HCT116 (cell line): Measurements from ENCODE around the gene ALLC. TPM values are rescaled to one million over a fixed set of nuclear protein-coding genes. Genes with fewer than 3 reads are reported as not detected.

Source experiments
- ATAC-seq: fragments of 200-7000 bp; cut with Tn5 transposase; 2 replicates; pipeline ENCODE4 v1.9.1; 2020; ENCODE audit warnings: mild to moderate bottlenecking, moderate library complexity
- BruUV-seq: library from RNA; stranded (reverse); fragments of 400-500 nt; replicated peaks from 2 replicates; lab custom pipeline; 2021; lab: Mats Ljungman, UMichigan
- CTCF ChIA-PET: fragments of 300-600 bp; sonication (Branson Sonifier 250); formaldehyde crosslinking; loops from one replicate; lab custom pipeline; 2021; ENCODE audit warnings: antibody characterized with exemption; lab: Charles Lee
- POLR2A ChIA-PET: fragments of 300-600, 350-600 bp; sonication (Branson Sonifier 250); formaldehyde crosslinking; loops from one replicate; lab custom pipeline; 2021; ENCODE audit warnings: antibody characterized with exemption; lab: Charles Lee
- RAD21 ChIA-PET, 2 experiments: fragments of 300-600 bp; sonication (Branson Sonifier 250); formaldehyde crosslinking; loops; one replicate each; lab custom pipeline; 2023; ENCODE audit warnings: low total read pairs in 2 of 2; ENCODE audit not compliant: uncharacterized antibody in 2 of 2, unreplicated experiment in 2 of 2, low non-redundant PET in 1 of 2; lab: Charles Lee
- DNase-seq: peaks from one replicate; pipeline ENCODE4 v3.0.0-alpha.2; 2010; ENCODE audit warnings: low read depth, low spot score
- H2AFZ ChIP-seq: fragments of 200-600 bp; shearing (Covaris generic), sonication (generic); 2 replicates; pipeline ENCODE4 v1.6.1; 2017; ENCODE audit warnings: low read depth, mixed run types, mixed read lengths, antibody characterized with exemption, low read length; ENCODE audit not compliant: poor library complexity, severe bottlenecking
- H3K27ac ChIP-seq: 2 replicates; pipeline ENCODE4 v1.5.1; 2012; ENCODE audit warnings: low read depth, low read length
- H3K27me3 ChIP-seq: fragments of 200-600 bp; sonication (generic); 2 replicates; pipeline ENCODE4 v1.6.1; 2016; ENCODE audit warnings: mixed run types, low read length, mixed read lengths; ENCODE audit not compliant: insufficient read depth
- H3K36me3 ChIP-seq, 2 experiments: fragments of 200-500 bp in 1 of 2; fragments of 200-600 bp in 1 of 2; sonication (Bioruptor generic) in 1 of 2; sonication (generic) in 1 of 2; 2 replicates each; pipeline versions ENCODE4 v1.5.1 to v1.6.1; 2014 to 2016; ENCODE audit warnings: low read length in 2 of 2, inconsistent platforms in 1 of 2, mixed read lengths in 1 of 2, mixed run types in 1 of 2; ENCODE audit not compliant: insufficient read depth in 2 of 2, control insufficient read depth in 1 of 2
- H3K4me1 ChIP-seq, 2 experiments: fragments of 200-600 bp in 1 of 2; sonication (generic) in 1 of 2; 2 replicates each; pipeline versions ENCODE4 v1.5.1 to v1.6.1; 2012 to 2017; ENCODE audit warnings: low read length in 2 of 2, inconsistent platforms in 1 of 2, mild to moderate bottlenecking in 1 of 2, mixed read lengths in 1 of 2, mixed run types in 1 of 2, moderate library complexity in 1 of 2; ENCODE audit not compliant: insufficient read depth in 2 of 2, control insufficient read depth in 1 of 2
- H3K4me2 ChIP-seq: fragments of 200-600 bp; sonication (generic); 2 replicates; pipeline ENCODE4 v1.6.1; 2017; ENCODE audit warnings: mixed run types, low read length, mixed read lengths
- H3K4me3 ChIP-seq, 2 experiments: fragments of 200-600 bp in 1 of 2; sonication (generic) in 1 of 2; replicated peaks in 1 of 2; 2 replicates each; pipeline ENCODE4 v1.5.1; 2011 to 2016; ENCODE audit warnings: low read length in 2 of 2, control low read depth in 1 of 2, low read depth in 1 of 2, mild to moderate bottlenecking in 1 of 2, mixed read lengths in 1 of 2, mixed run types in 1 of 2
- H3K79me2 ChIP-seq: fragments of 200-600 bp; sonication (generic); 2 replicates; pipeline ENCODE4 v1.6.1; 2017; ENCODE audit warnings: mild to moderate bottlenecking, mixed run types, low read length, moderate library complexity, mixed read lengths; ENCODE audit not compliant: insufficient read depth
- H3K9ac ChIP-seq: fragments of 200-600 bp; sonication (generic); 2 replicates; pipeline ENCODE4 v1.6.1; 2016; ENCODE audit warnings: low read length, mixed read lengths
- H3K9me2 ChIP-seq: fragments of 200-600 bp; sonication (generic), shearing (Covaris generic); 2 replicates; pipeline ENCODE4 v1.6.1; 2017; ENCODE audit warnings: mixed run types, mild to moderate bottlenecking, moderate library complexity; ENCODE audit not compliant: insufficient read depth
- H3K9me3 ChIP-seq, 2 experiments: fragments of 200-500 bp in 1 of 2; fragments of 200-600 bp in 1 of 2; sonication (Bioruptor generic) in 1 of 2; sonication (generic) in 1 of 2; 2 replicates each; pipeline ENCODE4 v1.6.1; 2014 to 2017; ENCODE audit warnings: low read length in 2 of 2, mixed read lengths in 2 of 2, inconsistent platforms in 1 of 2, low read depth in 1 of 2, mild to moderate bottlenecking in 1 of 2, mixed run types in 1 of 2, moderate library complexity in 1 of 2; ENCODE audit not compliant: control insufficient read depth in 1 of 2, insufficient read depth in 1 of 2
- H4K20me1 ChIP-seq: fragments of 200-600 bp; sonication (generic), shearing (Covaris generic); 2 replicates; pipeline ENCODE4 v1.6.1; 2017; ENCODE audit warnings: mixed run types, mild to moderate bottlenecking, moderate library complexity; ENCODE audit not compliant: insufficient read depth
- FOSL1 ChIP-seq: IDR thresholded peaks from 2 replicates; pipeline ENCODE4 v1.6.1; 2012; ENCODE audit warnings: low read depth
- POLR2AphosphoS5 ChIP-seq: IDR thresholded peaks from 2 replicates; pipeline ENCODE4 v1.6.1; 2011; ENCODE audit warnings: mild to moderate bottlenecking, low read depth, low read length, moderate library complexity
- intact Hi-C: fragments of 100-400 bp; cut with micrococcal nuclease; formaldehyde crosslinking; loops from 2 replicates; pipeline ENCODE4 v1.10.0; 2022
- total RNA-seq: library from RNA; stranded (reverse); gene quantifications from one replicate; pipeline ENCODE4 v1.2.1, GENCODE V29; 2021; ENCODE audit not compliant: unreplicated experiment
- TF ChIP-seq, protein P1 (sequence below), 3 experiments: fragments of 200-600 bp in 1 of 3; sonication (generic) in 1 of 3; IDR thresholded peaks in 2 of 3; conservative IDR thresholded peaks in 1 of 3; 2 replicates each; pipeline ENCODE4 v1.5.1; 2012 to 2017; ENCODE audit warnings: low read depth in 2 of 3, low read length in 2 of 3, antibody characterized with exemption in 1 of 3, borderline replicate concordance in 1 of 3, control low read depth in 1 of 3, mild to moderate bottlenecking in 1 of 3, mixed read lengths in 1 of 3, mixed run types in 1 of 3, moderate library complexity in 1 of 3; ENCODE audit not compliant: insufficient read depth in 1 of 3
- TF ChIP-seq, protein P2 (sequence below): IDR thresholded peaks from 2 replicates; pipeline ENCODE4 v1.6.1; 2012
- TF ChIP-seq, protein P3 (sequence below): IDR thresholded peaks from 2 replicates; pipeline ENCODE4 v1.6.1; 2012; ENCODE audit warnings: low read depth

ALLC gene
- total RNA-seq, 1 experiment from 2014 or later, result not detected

DNA sequence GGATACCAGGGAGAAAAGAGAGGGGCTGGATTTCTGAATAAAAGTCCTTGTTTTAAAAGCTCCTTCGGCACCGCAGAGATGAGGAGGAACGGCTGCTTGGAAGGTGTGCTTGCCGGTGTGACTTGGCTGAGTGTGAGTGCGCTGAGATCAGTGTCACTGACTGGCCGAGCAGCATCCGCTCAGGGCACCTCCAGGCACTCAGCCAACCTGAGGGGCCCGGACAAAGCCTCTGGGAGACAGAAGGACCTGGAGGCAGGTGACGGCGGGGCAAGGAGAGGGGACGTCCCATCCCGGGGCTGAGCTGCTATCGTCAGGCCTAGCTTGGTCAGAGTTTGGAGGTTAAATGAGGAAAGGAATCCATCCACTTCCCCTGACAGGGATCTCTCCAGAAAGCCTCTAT is 16.8 kb upstream of the ALLC start:
- H3K4me1 ChIP-seq, result no peaks in the 10 kb centered on the region
- no peaks in the 10 kb centered on the region for H3K27me3 ChIP-seq
- no peak overlapping the region for H3K4me2 ChIP-seq
- RAD21 ChIA-PET, result no interaction called here
- no peak for ATAC-seq
- no peak overlapping the region for H3K27ac ChIP-seq
- intact Hi-C loops, result no loop called here
- no peaks in the 10 kb centered on the region for H3K9me2 ChIP-seq
- no peak overlapping the region for H3K9ac ChIP-seq
- H3K4me3 ChIP-seq, result no peak overlapping the region
- no peaks in the 10 kb centered on the region for H4K20me1 ChIP-seq
- no peaks in the 10 kb centered on the region for H3K36me3 ChIP-seq
- DNase-seq, result no peak
- no TSS peak for BruUV-seq
- H3K9me3 ChIP-seq, result no peaks in the 10 kb centered on the region
- CTCF ChIA-PET, result no interaction called here
- no peaks in the 10 kb centered on the region for H3K79me2 ChIP-seq
- TF ChIP-seq, protein P1, sequence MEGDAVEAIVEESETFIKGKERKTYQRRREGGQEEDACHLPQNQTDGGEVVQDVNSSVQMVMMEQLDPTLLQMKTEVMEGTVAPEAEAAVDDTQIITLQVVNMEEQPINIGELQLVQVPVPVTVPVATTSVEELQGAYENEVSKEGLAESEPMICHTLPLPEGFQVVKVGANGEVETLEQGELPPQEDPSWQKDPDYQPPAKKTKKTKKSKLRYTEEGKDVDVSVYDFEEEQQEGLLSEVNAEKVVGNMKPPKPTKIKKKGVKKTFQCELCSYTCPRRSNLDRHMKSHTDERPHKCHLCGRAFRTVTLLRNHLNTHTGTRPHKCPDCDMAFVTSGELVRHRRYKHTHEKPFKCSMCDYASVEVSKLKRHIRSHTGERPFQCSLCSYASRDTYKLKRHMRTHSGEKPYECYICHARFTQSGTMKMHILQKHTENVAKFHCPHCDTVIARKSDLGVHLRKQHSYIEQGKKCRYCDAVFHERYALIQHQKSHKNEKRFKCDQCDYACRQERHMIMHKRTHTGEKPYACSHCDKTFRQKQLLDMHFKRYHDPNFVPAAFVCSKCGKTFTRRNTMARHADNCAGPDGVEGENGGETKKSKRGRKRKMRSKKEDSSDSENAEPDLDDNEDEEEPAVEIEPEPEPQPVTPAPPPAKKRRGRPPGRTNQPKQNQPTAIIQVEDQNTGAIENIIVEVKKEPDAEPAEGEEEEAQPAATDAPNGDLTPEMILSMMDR (IDR thresholded peaks at IDR 0.05 in 2 of 3, conservative IDR thresholded peaks at IDR 0.05 in 1 of 3; ENCODE audit: borderline replicate concordance in 1 of 3, insufficient read depth in 1 of 3, low read depth in 2 of 3, low read length in 2 of 3), result no peak
- TF ChIP-seq POLR2AphosphoS5, result no peak
- H2AFZ ChIP-seq, result no peak overlapping the region
- POLR2A ChIA-PET, result no interaction called here

DNA sequence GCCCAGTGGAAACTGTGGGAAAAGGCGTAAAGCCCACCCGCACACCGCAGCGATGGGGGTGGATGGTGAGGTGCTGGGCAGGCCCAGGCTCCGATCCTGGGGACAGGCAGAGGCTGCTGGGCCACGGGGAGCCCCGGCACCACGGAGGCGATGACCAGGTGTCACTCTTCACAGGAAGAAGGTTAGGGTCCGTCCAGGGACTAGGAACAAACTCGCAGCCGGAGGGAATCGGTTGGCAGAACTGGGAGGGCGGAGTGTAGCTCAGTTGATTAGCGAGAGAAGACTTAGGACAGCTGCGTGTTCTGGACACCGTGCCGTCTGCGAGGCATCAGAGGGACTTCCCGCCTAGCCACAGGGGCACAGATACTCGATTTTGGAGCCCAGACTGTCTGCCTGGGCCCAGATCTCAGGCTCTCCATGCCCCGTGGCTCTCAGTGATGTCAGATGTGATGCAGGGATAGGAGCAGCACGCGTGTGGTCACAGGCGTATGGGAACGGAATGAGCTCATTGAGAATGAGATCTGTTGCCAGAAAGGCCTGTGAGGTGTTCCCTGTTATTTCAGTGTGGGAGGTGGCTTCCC is 16.1 kb upstream of the ALLC start:
- H2AFZ ChIP-seq, result no peak overlapping the region
- no peaks in the 10 kb centered on the region for H3K36me3 ChIP-seq
- ChIA-PET CTCF (no interaction called here), POLR2A (no interaction called here), RAD21 (no interaction called here)
- DNase-seq (no peak), ATAC-seq (no peak)
- no peaks in the 10 kb centered on the region for H3K79me2 ChIP-seq
- H3K4me2 ChIP-seq, result no peak overlapping the region
- H3K4me3 ChIP-seq, result no peak overlapping the region
- TF ChIP-seq, protein P2, sequence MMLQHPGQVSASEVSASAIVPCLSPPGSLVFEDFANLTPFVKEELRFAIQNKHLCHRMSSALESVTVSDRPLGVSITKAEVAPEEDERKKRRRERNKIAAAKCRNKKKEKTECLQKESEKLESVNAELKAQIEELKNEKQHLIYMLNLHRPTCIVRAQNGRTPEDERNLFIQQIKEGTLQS, result no peak
- TF ChIP-seq, protein P3, sequence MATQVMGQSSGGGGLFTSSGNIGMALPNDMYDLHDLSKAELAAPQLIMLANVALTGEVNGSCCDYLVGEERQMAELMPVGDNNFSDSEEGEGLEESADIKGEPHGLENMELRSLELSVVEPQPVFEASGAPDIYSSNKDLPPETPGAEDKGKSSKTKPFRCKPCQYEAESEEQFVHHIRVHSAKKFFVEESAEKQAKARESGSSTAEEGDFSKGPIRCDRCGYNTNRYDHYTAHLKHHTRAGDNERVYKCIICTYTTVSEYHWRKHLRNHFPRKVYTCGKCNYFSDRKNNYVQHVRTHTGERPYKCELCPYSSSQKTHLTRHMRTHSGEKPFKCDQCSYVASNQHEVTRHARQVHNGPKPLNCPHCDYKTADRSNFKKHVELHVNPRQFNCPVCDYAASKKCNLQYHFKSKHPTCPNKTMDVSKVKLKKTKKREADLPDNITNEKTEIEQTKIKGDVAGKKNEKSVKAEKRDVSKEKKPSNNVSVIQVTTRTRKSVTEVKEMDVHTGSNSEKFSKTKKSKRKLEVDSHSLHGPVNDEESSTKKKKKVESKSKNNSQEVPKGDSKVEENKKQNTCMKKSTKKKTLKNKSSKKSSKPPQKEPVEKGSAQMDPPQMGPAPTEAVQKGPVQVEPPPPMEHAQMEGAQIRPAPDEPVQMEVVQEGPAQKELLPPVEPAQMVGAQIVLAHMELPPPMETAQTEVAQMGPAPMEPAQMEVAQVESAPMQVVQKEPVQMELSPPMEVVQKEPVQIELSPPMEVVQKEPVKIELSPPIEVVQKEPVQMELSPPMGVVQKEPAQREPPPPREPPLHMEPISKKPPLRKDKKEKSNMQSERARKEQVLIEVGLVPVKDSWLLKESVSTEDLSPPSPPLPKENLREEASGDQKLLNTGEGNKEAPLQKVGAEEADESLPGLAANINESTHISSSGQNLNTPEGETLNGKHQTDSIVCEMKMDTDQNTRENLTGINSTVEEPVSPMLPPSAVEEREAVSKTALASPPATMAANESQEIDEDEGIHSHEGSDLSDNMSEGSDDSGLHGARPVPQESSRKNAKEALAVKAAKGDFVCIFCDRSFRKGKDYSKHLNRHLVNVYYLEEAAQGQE, result no peak
- TF ChIP-seq FOSL1, result no peak
- H3K9me2 ChIP-seq, result no peaks in the 10 kb centered on the region
- no peaks in the 10 kb centered on the region for H3K4me1 ChIP-seq
- H3K9me3 ChIP-seq, result no peaks in the 10 kb centered on the region
- H3K27ac ChIP-seq, result no peak overlapping the region
- intact Hi-C loops, result no loop called here
- H3K9ac ChIP-seq, result no peak overlapping the region
- H4K20me1 ChIP-seq, result no peaks in the 10 kb centered on the region
- no peaks in the 10 kb centered on the region for H3K27me3 ChIP-seq
- BruUV-seq, result no TSS peak
